Stimulated activated CD8-positive, alpha-beta memory T cell treated with anti-CD3 and anti-CD28 coated beads, Interleukin-15, amount 100 ng/mL, for 1 hour (primary cell): ENCODE results near the gene TTYH1.

Experiments
- DNase-seq: peaks from one replicate; pipeline ENCODE4 v3.0.0-alpha.2; 2020; ENCODE audit warnings: low read depth

TTYH1 gene

GRCh38 chr19:54392105-54392504 lies 23.2 kb upstream of the TTYH1 start:
- DNase-seq, result no peak

GRCh38 chr19:54393381-54393780 lies 21.9 kb upstream of the TTYH1 start:
- no peak for DNase-seq

GRCh38 chr19:54395685-54396084 lies 19.6 kb upstream of the TTYH1 start:
- no peak for DNase-seq

- no peak for DNase-seq
These were observed 16.1 kb upstream of the TTYH1 start for GRCh38 chr19:54399189-54399588.

- no peak for DNase-seq
These were observed 14.4 kb upstream of the TTYH1 start for GRCh38 chr19:54400913-54401312.

- no peak for DNase-seq
These were observed 12.2 kb upstream of the TTYH1 start for GRCh38 chr19:54403054-54403453.

- no peak for DNase-seq
These were observed 9.6 kb upstream of the TTYH1 start for GRCh38 chr19:54405628-54406027.

GRCh38 chr19:54407780-54408179 lies 7.5 kb upstream of the TTYH1 start:
- DNase-seq, result no peak

- no peak for DNase-seq
These were observed 6.7 kb upstream of the TTYH1 start for GRCh38 chr19:54408456-54409026.

- no peak for DNase-seq
These were observed 4.2 kb upstream of the TTYH1 start for GRCh38 chr19:54411033-54411432.

- no peak for DNase-seq
These were observed 2.4 kb upstream of the TTYH1 start for GRCh38 chr19:54412877-54413276.

GRCh38 chr19:54414156-54414555 lies 1.1 kb upstream of the TTYH1 start:
- no peak for DNase-seq

- DNase-seq, result no peak
These were observed 823 bp downstream of the TTYH1 start for GRCh38 chr19:54415901-54416673.

- DNase-seq, result no peak
These were observed 1.6 kb downstream of the TTYH1 start for GRCh38 chr19:54416695-54417491.

- DNase-seq, result no peak
These were observed 3.0 kb downstream of the TTYH1 start for GRCh38 chr19:54418030-54418929.

GRCh38 chr19:54418930-54419800 lies 3.9 kb downstream of the TTYH1 start:
- DNase-seq, result no peak

- no peak for DNase-seq
These were observed 4.8 kb downstream of the TTYH1 start for GRCh38 chr19:54420068-54420382.

- DNase-seq, result no peak
These were observed 5.3 kb downstream of the TTYH1 start for GRCh38 chr19:54420383-54421168.

- DNase-seq, result no peak
These were observed 5.9 kb downstream of the TTYH1 start for GRCh38 chr19:54421169-54421516.

- DNase-seq, result no peak
These were observed 6.3 kb downstream of the TTYH1 start for GRCh38 chr19:54421521-54421920.

GRCh38 chr19:54422136-54422535 lies 6.9 kb downstream of the TTYH1 start:
- no peak for DNase-seq
